HG03565 (cell line): ENCODE results near the gene MRPL18.
"Not testable (repeated sequence)": the region's sequence is repeated elsewhere in the genome, so short reads cannot be mapped to it uniquely, and the experiment has no call there.

Experiments used
- ATAC-seq: cut with Tn5 transposase; IDR thresholded peaks from one replicate; pipeline ENCODE4 v1.9.1; 2021; ENCODE audit warnings: mild to moderate bottlenecking, moderate library complexity; ENCODE audit not compliant: unreplicated experiment

Gene MRPL18

GRCh38 chr6:159813781-159814180 is 23.5 kb downstream of the MRPL18 start:
- no peak for ATAC-seq

GRCh38 chr6:159815410-159815809 is 25.1 kb downstream of the MRPL18 start:
- no peak for ATAC-seq

GRCh38 chr6:159816775-159817174 is 26.5 kb downstream of the MRPL18 start:
- not testable (repeated sequence) for ATAC-seq

GRCh38 chr6:159817951-159818739 is 27.9 kb downstream of the MRPL18 start:
- no peak for ATAC-seq

GRCh38 chr6:159819098-159819497 is 28.8 kb downstream of the MRPL18 start:
- no peak for ATAC-seq

- ATAC-seq = no peak
These were observed 29.8 kb downstream of the MRPL18 start for GRCh38 chr6:159819932-159820640.

DNA sequence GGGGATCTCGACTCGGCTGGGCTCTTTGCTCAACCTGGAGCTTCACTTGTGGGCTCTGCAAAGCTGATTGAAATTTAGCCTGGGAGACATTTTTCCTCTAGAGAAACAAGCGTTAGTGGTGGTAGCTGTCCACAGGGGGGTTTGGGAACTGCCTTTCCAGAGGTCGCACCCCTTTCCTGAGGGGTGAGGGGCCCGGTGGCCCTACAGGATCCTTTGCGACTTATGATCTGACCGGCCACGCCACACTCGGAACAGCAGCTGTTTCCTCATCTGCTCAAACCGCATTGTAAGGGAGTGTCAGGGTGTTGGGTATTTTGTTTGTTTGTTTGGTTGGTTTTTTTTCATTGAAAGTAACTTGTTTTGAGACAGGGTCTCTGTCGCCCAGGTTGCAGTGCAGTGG is 30.9 kb downstream of the MRPL18 start:
- no peak for ATAC-seq

GRCh38 chr6:159821726-159822125 is 31.5 kb downstream of the MRPL18 start:
- ATAC-seq = no peak

GRCh38 chr6:159823953-159824352 is 33.7 kb downstream of the MRPL18 start:
- ATAC-seq = no peak

GRCh38 chr6:159824690-159825089 is 34.4 kb downstream of the MRPL18 start:
- ATAC-seq = not testable (repeated sequence)

- ATAC-seq = no peak
These were observed 35.7 kb downstream of the MRPL18 start for GRCh38 chr6:159826004-159826403.

DNA sequence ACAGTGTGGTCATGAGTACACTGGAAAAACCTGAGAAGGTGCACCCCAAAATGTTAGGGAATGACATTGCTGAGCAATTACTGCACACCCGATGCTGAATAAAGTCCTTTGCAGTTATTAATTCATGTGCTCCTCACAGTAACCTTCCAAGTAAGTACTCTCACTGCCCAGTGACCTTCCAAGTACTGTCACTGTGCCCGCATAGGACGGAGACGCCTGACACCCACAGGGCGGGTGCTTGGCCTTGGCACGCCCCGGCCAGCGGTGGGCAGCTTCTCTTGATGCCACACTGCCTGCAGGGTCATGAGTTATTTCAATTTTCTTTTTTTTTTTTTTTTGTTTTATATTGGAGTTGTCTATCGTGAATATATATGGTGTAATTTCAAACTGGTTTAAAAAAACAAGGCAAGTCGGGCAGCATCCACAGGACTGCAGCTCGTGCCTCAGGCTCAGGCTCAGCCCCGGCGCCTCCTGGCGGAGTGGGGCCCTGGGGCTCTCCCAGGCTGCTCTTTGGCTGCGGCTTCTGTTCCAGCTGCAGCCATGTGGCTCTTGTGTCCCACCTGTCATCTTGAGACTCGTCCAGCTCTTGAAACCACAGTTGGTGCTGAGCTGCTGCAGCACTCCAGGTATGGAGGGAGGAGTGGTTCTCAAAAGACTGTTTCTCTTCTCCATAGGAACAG is 36.8 kb downstream of the MRPL18 start:
- ATAC-seq = no peak

- no peak for ATAC-seq
These were observed 37.8 kb downstream of the MRPL18 start for GRCh38 chr6:159828074-159828473.

DNA sequence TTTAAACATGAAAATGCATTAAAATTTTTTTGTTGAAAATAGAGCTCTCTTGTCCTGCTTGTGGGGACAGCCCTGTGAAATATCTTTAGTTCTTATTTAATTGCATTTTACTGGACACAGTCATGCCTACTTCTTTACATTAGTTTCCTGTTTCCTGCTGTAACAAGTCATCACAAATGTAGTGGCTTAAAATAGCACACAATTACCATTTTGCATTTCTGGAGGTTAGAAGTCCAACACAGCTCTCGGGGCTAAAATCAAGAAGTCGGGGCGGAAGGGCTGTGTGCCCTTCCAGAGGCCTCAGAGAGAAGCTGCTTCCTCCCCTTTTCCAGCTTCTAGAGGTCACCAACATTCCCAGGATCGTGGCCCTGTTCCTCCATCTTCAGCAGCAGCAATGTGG is 39.3 kb downstream of the MRPL18 start:
- peak; percentile 63 for ATAC-seq

- ATAC-seq = no peak
These were observed 40.5 kb downstream of the MRPL18 start for GRCh38 chr6:159830501-159831372.

DNA sequence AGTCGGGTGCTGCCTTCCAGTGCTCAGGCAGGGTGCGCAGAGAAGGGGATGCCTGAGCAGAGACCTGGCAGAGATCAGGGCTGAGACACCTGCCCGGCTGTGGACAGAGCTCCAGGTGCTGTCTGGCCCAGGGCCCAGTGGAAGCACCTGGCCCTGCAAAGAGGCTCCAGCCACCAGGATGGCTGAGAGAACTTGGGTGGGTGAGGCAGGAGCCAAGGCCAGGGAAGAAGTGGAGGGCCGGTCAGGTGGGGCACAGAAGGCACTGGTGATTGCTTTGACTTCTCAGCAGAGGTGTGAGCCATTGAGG is 41.1 kb downstream of the MRPL18 start:
- no peak for ATAC-seq

DNA sequence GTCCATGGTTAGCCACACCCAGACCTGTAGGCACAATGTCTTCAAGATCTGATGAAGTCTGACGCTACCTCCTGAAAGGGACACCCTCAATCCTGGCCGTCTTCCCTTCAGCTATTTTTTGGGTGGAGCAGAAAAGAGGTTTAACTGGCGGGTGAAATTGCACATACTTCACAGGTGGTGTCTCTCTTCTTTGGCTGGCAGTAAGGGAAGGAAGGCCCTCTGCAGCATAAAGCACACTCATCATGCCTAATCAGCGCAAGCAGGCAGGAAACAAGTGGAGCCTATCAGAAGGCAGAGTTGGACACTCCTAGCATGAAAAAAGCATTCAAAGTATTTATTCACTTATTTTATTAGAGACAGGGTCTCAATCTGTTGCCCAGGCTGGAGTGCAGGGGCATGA is 42.7 kb downstream of the MRPL18 start:
- ATAC-seq = no peak

DNA sequence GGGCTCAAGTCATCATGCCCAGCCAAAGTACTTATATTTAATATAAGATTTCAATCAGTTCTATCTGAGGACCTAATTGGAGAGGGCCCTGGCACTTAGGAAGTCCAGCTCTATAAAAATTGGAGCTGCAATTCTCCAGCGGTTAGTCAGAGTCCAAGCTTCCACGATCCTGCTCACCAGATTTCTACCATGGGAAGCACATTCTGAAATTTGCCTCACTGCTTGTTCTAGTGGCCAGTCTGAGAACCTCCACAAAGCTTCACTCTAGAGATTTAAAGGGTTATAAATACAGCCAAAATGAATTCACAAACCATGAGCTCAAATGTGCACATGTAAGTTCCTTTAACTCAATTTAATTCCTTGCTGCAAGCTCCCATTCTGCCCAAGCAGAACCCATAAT is 43.3 kb downstream of the MRPL18 start:
- ATAC-seq = no peak

DNA sequence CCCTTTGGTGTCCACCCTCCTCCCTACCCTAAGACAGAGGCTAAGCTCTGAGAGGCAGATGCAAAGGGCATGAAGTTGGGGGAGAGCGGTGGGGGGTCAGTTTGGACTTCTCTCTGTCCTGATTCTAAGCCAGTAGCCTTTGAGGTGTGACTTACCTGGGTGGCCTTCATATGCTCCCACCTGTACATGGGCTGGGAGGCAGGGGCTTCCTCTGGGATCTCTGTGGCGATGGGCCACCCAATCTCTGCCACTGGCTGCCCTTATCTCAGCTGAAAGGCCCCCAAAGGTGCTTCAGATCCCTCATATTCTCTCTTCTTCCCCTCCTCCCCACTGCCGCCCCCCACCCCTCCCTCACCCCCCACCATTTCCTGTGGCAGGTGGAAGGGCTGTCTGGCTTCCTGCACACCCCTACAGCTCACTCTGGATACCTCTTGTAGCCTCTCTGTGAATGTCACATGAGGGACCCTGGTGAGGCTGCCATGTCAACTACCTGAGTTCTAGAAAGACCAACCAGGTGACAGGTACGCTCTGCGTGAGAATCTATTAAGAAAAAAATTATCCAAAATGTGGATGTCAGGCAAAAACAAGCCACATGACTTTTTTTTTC is 43.8 kb downstream of the MRPL18 start:
- no peak for ATAC-seq

DNA sequence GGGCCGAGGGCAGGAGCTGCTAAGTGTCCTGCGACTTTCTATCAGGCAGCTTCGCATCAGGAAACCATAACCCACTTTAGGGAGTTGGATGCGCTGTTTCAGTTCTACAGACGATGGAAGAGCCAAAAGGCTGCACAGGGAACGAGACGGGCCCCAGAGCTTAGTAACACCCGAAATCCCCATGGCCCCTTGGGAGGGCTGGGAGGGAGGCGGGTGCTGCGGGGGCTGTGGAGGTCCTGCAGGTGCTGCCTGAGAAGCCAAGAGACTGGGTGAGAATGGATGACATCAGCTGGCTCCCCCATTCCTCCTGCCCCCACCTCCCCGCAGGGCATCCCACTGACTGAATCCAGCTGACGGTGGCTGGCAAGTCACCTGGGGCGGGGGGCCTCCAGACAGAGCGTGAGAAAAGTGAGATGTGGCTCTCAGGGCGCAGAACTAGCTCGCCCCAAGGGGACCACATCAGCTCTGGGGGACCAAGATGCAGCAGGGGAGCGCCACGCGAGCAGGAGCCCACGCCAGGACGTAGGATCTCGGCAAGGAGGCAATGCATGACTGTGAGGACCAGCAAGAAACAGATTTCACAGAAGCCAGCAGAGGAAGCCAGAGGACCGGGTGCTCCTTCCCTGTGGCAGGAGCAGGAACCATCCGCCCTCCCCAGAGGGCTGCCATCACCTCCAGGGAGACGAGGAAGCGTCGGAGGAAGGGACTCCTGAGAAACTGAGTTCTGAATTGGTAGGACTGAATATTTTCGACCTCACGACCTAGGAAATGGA is 46.6 kb downstream of the MRPL18 start:
- ATAC-seq = no peak
